ENCODE measurements around the gene ZNF638. TPM values are rescaled to one million over a fixed set of nuclear protein-coding genes. Genes with fewer than 3 reads are reported as not detected.
A peak's percentile ranks its signal among the peaks of the same experiment; 100 is the strongest.

Gene ZNF638
- total RNA-seq, 4 donors from 2014 or later = 154 to 299 (median 202) TPM

DNA sequence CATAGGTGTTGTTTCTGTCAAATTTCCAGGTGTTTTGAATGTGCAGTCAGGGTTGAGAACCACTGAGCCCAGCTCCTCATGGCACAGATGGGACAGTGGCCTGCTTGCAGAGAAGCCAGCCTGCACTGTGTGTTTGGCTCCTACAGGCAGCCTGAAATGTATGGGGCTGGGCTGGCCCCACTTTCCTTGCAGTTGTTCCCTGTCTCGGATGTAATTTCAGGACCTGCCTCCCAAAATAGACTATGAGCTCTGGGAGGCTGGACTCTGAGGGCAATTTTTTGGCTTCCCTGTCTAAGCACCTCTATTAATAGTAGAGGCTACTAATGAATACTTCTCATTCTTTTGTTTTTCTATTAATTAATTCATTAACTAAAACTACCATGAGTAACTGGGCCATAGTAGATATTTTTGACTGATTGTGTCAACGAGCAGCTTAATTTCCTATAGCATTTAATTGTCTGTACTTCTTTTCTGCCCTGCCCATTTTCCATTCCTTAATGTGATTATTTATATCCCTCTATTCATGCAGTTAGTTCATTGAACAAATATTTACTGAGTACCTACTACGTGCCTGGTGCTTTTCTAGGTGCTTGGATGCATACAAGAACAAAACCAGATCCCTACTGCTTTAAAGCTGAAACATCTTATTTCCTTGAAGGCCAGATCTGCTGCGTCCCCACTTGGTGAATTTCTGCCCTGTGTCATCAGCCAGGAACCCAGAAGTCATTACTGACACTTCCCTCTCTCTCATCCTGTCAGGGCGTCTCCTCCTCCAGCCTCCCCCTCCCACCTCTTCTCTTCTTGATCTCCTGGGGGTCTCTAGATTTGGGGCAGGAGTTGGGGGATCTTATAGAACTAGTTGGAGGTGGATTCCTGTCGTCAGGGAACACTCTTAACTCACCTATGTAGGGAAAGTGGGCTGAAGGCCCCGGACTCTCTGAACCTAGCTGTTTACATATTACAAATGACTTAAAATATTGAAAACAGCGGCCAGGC is 138.1 kb downstream of the ZNF638 start:
- WGBS, 2 donors = 77 to 82% methylated on average over 8 of the region's 8 CpGs
- no peaks in the 10 kb centered on the region for H3K9me3 ChIP-seq
- H3K4me3 ChIP-seq (replicated peaks in 1 of 3) = no peak overlapping the region
- peaks cover 3 to 12% of the 10 kb centered on the region in 2 donors for H3K4me1 ChIP-seq
- H3K36me3 ChIP-seq = no peaks in the 10 kb centered on the region
- H3K27ac ChIP-seq = no peak overlapping the region
- intact Hi-C loops (cut with DNase I) = no loop called here
- no peak for DNase-seq
- no peaks in the 10 kb centered on the region for H3K27me3 ChIP-seq
- TF ChIP-seq POLR2A (IDR thresholded peaks at IDR 0.05) = no peak
- TF ChIP-seq, protein P1, sequence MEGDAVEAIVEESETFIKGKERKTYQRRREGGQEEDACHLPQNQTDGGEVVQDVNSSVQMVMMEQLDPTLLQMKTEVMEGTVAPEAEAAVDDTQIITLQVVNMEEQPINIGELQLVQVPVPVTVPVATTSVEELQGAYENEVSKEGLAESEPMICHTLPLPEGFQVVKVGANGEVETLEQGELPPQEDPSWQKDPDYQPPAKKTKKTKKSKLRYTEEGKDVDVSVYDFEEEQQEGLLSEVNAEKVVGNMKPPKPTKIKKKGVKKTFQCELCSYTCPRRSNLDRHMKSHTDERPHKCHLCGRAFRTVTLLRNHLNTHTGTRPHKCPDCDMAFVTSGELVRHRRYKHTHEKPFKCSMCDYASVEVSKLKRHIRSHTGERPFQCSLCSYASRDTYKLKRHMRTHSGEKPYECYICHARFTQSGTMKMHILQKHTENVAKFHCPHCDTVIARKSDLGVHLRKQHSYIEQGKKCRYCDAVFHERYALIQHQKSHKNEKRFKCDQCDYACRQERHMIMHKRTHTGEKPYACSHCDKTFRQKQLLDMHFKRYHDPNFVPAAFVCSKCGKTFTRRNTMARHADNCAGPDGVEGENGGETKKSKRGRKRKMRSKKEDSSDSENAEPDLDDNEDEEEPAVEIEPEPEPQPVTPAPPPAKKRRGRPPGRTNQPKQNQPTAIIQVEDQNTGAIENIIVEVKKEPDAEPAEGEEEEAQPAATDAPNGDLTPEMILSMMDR (IDR thresholded peaks at IDR 0.05) = no peak

- Histone ChIP-seq H3K4me3 (replicated peaks in 1 of 3) (no peak overlapping the region), H3K27ac (no peak overlapping the region), H3K4me1 (peaks cover 0 to 7% of the 10 kb centered on the region in 2 donors), H3K27me3 (no peaks in the 10 kb centered on the region), H3K9me3 (no peaks in the 10 kb centered on the region), H3K36me3 (no peaks in the 10 kb centered on the region)
- DNase-seq = no peak
- TF ChIP-seq POLR2A (IDR thresholded peaks at IDR 0.05) = no peak
- TF ChIP-seq, protein P1 (IDR thresholded peaks at IDR 0.05) = no peak
- intact Hi-C loops (cut with DNase I) = no loop called here
- 79 to 96% methylated on average over 1 of the region's 1 CpG for WGBS, 2 donors
Measured at GRCh38 chr2:71471276-71471675, 139.7 kb downstream of the ZNF638 start.

DNA sequence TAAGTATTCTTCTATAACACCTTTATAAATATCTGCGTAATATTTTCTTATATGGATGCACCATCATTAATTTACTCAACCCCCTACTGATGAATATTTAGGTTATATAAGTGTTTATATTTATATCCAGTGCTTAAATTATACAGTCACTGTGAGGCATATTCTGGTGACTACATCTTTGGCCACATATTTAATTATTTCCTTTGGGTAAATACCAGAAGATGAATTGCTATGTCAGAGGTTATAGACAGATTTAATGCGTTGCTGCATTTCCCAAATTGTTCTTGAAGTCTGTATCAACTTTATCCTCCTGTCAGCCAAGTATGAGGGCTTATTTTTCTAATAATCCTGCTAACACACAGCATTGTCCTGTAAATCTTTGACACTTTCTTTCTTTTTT is 140.4 kb downstream of the ZNF638 start:
- Histone ChIP-seq H3K36me3 (no peaks in the 10 kb centered on the region), H3K4me1 (peaks cover 0 to 3% of the 10 kb centered on the region in 2 donors), H3K27me3 (no peaks in the 10 kb centered on the region), H3K4me3 (replicated peaks in 1 of 3) (no peak overlapping the region), H3K27ac (no peak overlapping the region), H3K9me3 (no peaks in the 10 kb centered on the region)
- DNase-seq = no peak
- 65 to 66% methylated on average over 2 of the region's 2 CpGs for WGBS, 2 donors
- TF ChIP-seq POLR2A (IDR thresholded peaks at IDR 0.05) = no peak
- TF ChIP-seq, protein P1 (IDR thresholded peaks at IDR 0.05) = no peak
- intact Hi-C loops (cut with DNase I) = no loop called here

GRCh38 chr2:71473346-71474031 is 141.9 kb downstream of the ZNF638 start:
- H3K4me1 ChIP-seq = no peaks in the 10 kb centered on the region
- H3K4me3 ChIP-seq (replicated peaks in 1 of 3) = no peak overlapping the region
- H3K9me3 ChIP-seq = no peaks in the 10 kb centered on the region
- WGBS, 2 donors = 95% methylated on average over 9 of the region's 9 CpGs
- no peaks in the 10 kb centered on the region for H3K36me3 ChIP-seq
- intact Hi-C loops (cut with DNase I) = no loop called here
- no peak overlapping the region for H3K27ac ChIP-seq
- TF ChIP-seq POLR2A (IDR thresholded peaks at IDR 0.05) = no peak
- H3K27me3 ChIP-seq = no peaks in the 10 kb centered on the region
- DNase-seq = no peak

GRCh38 chr2:71474116-71474743 is 142.6 kb downstream of the ZNF638 start:
- Histone ChIP-seq H3K9me3 (no peaks in the 10 kb centered on the region), H3K27me3 (no peaks in the 10 kb centered on the region), H3K4me3 (replicated peaks in 1 of 3) (no peak overlapping the region), H3K36me3 (no peaks in the 10 kb centered on the region), H3K4me1 (no peaks in the 10 kb centered on the region), H3K27ac (peak overlapping the region in 1 of 3 donors; percentile 41)
- TF ChIP-seq, protein P1 (IDR thresholded peaks at IDR 0.05) = no peak
- no peak for TF ChIP-seq POLR2A (IDR thresholded peaks at IDR 0.05)
- DNase-seq = no peak
- intact Hi-C loops (cut with DNase I) = no loop called here
- WGBS, 2 donors = 88% methylated on average over 5 of the region's 5 CpGs

Data from thyroid gland (tissue), 4 donors.